ENCODE measurements around the gene CSPG5.
A peak's percentile ranks its signal among the peaks of the same experiment; 100 is the strongest.

Gene CSPG5, protein sequence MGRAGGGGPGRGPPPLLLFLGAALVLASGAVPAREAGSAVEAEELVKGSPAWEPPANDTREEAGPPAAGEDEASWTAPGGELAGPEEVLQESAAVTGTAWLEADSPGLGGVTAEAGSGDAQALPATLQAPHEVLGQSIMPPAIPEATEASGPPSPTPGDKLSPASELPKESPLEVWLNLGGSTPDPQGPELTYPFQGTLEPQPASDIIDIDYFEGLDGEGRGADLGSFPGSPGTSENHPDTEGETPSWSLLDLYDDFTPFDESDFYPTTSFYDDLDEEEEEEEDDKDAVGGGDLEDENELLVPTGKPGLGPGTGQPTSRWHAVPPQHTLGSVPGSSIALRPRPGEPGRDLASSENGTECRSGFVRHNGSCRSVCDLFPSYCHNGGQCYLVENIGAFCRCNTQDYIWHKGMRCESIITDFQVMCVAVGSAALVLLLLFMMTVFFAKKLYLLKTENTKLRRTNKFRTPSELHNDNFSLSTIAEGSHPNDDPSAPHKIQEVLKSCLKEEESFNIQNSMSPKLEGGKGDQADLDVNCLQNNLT

GRCh38 chr3:47578691-47579632, at the start of gene CSPG5:
Gene CSPG5 (minus strand): TSS chr3:47578865. CDS start chr3:47578693, 172 bp downstream.
- peak; percentile 59 for DNase-seq
- CTCF ChIA-PET: no interaction called here
- no peaks in the 10 kb centered on the region for H3K9me3 Mint-ChIP-seq
- H3K4me1 Mint-ChIP-seq: no peaks in the 10 kb centered on the region
- peak within 1 kb of the TSS; percentile 68 for H3K4me3 Mint-ChIP-seq
- H3K27ac Mint-ChIP-seq: no peak within 1 kb of the TSS
- no peaks in the 10 kb centered on the region for H3K36me3 Mint-ChIP-seq
- peaks cover 68% of the 10 kb centered on the region for H3K27me3 Mint-ChIP-seq

DNA sequence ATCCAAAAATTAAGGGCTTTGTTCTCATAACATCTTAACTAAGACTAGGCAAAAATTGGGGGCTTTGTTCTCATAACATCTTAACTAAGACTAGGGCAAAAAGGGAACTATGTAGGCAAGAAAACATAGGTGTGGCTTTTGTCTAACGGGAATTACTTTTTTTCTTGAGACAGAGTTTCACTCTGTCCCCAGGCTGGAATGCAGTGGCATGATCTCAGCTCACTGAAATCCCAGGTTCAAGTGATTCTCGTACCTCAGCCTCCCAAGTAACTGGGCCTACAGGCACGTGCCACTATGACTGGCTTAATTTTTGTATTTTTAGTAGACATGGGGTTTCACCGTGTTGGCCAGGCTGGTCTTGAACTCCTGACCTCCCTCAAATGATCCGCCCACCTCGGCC, 49.8 kb upstream of the CSPG5 start:
- DNase-seq: no peak
- CTCF ChIA-PET: no interaction called here
- no peaks in the 10 kb centered on the region for H3K27me3 Mint-ChIP-seq
- H3K9me3 Mint-ChIP-seq: no peaks in the 10 kb centered on the region
- H3K36me3 Mint-ChIP-seq: peaks cover 56% of the 10 kb centered on the region
- no peak overlapping the region for H3K27ac Mint-ChIP-seq
- H3K4me1 Mint-ChIP-seq: no peaks in the 10 kb centered on the region
- no peak overlapping the region for H3K4me3 Mint-ChIP-seq

- Mint-ChIP-seq H3K36me3 (peaks cover 45% of the 10 kb centered on the region), H3K4me3 (no peak overlapping the region), H3K27me3 (no peaks in the 10 kb centered on the region), H3K4me1 (peaks cover 9% of the 10 kb centered on the region), H3K27ac (peak overlapping the region; percentile 47), H3K9me3 (no peaks in the 10 kb centered on the region)
- DNase-seq: no peak
- CTCF ChIA-PET: no interaction called here
Measured at GRCh38 chr3:47622671-47623461, 44.2 kb upstream of the CSPG5 start.

GRCh38 chr3:47617086-47618010, 38.7 kb upstream of the CSPG5 start:
- CTCF ChIA-PET: interaction anchor here (0.7 kb wide), 1 partner anchor 442 kb away, joined by 3 read pairs; no protein-coding TSS in a partner anchor
- Mint-ChIP-seq H3K27me3 (no peaks in the 10 kb centered on the region), H3K9me3 (no peaks in the 10 kb centered on the region), H3K4me3 (no peak overlapping the region), H3K36me3 (peaks cover 38% of the 10 kb centered on the region), H3K27ac (peak overlapping the region; percentile 71), H3K4me1 (peaks cover 11% of the 10 kb centered on the region)
- DNase-seq: no peak

- Mint-ChIP-seq H3K4me1 (peaks cover 11% of the 10 kb centered on the region), H3K9me3 (no peaks in the 10 kb centered on the region), H3K4me3 (no peak overlapping the region), H3K36me3 (peaks cover 42% of the 10 kb centered on the region), H3K27ac (no peak overlapping the region), H3K27me3 (no peaks in the 10 kb centered on the region)
- CTCF ChIA-PET: interaction anchor here (1.3 kb wide), 1 partner anchor 93 kb away, joined by 3 read pairs; no protein-coding TSS in a partner anchor
- DNase-seq: no peak
Measured at GRCh38 chr3:47614788-47615187, 36.1 kb upstream of the CSPG5 start.

DNA sequence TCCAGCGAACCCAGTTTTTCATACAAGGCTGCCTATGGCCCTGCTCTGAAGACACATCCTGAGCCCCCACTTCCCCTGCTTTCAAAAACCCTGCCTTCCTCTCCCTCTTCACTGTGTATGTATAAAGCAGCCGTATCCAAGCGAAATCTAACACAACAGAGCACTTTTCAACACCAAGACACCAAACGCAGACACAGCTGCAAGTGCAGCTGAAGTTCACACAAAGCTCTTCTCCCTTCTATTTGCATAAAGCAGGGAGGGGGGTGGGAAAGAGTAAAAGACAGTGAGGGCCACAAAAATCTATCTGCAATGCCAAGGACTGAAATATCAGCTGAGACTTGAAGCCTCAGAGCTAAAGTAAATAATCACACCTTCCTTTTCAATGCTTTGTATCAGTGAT, 35.1 kb upstream of the CSPG5 start:
- Mint-ChIP-seq H3K4me3 (no peak overlapping the region), H3K27ac (no peak overlapping the region), H3K27me3 (no peaks in the 10 kb centered on the region), H3K36me3 (peaks cover 40% of the 10 kb centered on the region), H3K9me3 (no peaks in the 10 kb centered on the region), H3K4me1 (peaks cover 11% of the 10 kb centered on the region)
- no peak for DNase-seq
- CTCF ChIA-PET: no interaction called here

DNA sequence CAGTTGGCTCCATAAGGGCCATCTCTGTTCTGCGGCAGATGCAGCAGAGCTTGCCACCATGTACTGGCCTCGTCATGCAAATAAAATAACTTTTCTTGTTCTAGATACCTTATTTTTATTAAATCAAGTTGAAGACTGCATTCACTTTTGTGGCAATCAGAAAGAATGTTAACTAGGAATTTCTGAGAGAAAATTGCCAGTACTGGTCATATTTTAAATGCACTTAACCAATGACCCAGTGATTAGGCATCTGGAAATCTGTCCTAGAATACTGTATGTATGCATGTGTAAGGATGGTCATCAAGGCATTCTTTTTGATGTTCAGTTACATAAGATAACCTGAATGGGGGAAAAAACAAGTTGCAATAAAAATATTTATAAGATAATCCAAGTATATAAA, 34.2 kb upstream of the CSPG5 start:
- Mint-ChIP-seq H3K27ac (no peak overlapping the region), H3K9me3 (no peaks in the 10 kb centered on the region), H3K4me3 (no peak overlapping the region), H3K36me3 (peaks cover 43% of the 10 kb centered on the region), H3K27me3 (no peaks in the 10 kb centered on the region), H3K4me1 (peaks cover 5% of the 10 kb centered on the region)
- CTCF ChIA-PET: no interaction called here
- no peak for DNase-seq

GRCh38 chr3:47612178-47612577, 33.5 kb upstream of the CSPG5 start:
- H3K4me3 Mint-ChIP-seq: no peak overlapping the region
- CTCF ChIA-PET: no interaction called here
- H3K9me3 Mint-ChIP-seq: no peaks in the 10 kb centered on the region
- no peak overlapping the region for H3K27ac Mint-ChIP-seq
- DNase-seq: no peak
- no peaks in the 10 kb centered on the region for H3K27me3 Mint-ChIP-seq
- H3K36me3 Mint-ChIP-seq: peaks cover 41% of the 10 kb centered on the region
- H3K4me1 Mint-ChIP-seq: no peaks in the 10 kb centered on the region

GRCh38 chr3:47611576-47611975, 32.9 kb upstream of the CSPG5 start:
- Mint-ChIP-seq H3K36me3 (peaks cover 39% of the 10 kb centered on the region), H3K27ac (no peak overlapping the region)

DNA sequence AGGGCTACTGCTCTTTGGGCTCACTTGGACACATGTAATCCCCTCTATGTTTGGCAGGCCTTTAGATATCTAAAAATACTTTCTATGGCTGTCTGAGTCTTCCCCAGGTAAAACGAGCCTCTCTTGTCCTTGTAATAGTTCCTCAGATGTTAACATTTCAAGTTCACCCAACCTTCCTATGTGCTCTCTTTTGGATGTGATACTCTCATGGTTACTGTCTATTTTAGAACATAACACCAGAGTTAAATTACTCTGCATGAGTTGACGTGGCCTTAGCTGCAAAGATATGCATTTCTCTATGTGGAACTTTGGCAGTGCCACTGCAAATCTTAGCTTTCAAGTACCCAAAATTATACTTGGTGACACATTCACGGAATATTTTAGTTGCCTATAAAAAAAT, 31.9 kb upstream of the CSPG5 start:
- H3K4me1 Mint-ChIP-seq: no peaks in the 10 kb centered on the region
- H3K4me3 Mint-ChIP-seq: no peak overlapping the region
- no peak for DNase-seq
- peaks cover 40% of the 10 kb centered on the region for H3K36me3 Mint-ChIP-seq
- CTCF ChIA-PET: no interaction called here
- no peak overlapping the region for H3K27ac Mint-ChIP-seq
- no peaks in the 10 kb centered on the region for H3K9me3 Mint-ChIP-seq
- H3K27me3 Mint-ChIP-seq: no peaks in the 10 kb centered on the region

More at GRCh38 chr3:47611576-47611975, 32.9 kb upstream of the CSPG5 start:
- CTCF ChIA-PET: no interaction called here
- Mint-ChIP-seq H3K4me1 (no peaks in the 10 kb centered on the region), H3K9me3 (no peaks in the 10 kb centered on the region), H3K27me3 (no peaks in the 10 kb centered on the region), H3K4me3 (no peak overlapping the region)
- DNase-seq: no peak

DNA sequence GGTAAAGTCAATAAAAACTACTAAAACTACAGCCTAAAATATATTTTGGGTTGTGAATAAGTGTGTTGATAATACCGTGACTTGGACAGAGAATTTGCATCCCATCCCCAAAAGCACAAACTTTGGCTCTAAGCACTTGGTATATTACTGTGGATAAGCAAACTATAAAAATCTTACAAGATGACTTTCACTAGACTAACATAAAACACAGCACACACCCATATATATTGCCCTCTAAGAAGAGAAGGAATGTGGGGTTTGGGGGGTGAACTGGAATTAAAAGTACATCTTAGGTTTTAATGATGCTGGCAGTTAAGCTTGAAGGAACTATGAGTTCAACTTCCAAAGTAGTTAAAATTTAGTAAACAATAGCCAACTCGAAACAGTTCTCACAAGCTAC, 28.7 kb upstream of the CSPG5 start:
- H3K9me3 Mint-ChIP-seq: no peaks in the 10 kb centered on the region
- H3K4me1 Mint-ChIP-seq: no peaks in the 10 kb centered on the region
- CTCF ChIA-PET: no interaction called here
- H3K4me3 Mint-ChIP-seq: no peak overlapping the region
- DNase-seq: no peak
- H3K27ac Mint-ChIP-seq: no peak overlapping the region
- peaks cover 46% of the 10 kb centered on the region for H3K36me3 Mint-ChIP-seq
- no peaks in the 10 kb centered on the region for H3K27me3 Mint-ChIP-seq

DNA sequence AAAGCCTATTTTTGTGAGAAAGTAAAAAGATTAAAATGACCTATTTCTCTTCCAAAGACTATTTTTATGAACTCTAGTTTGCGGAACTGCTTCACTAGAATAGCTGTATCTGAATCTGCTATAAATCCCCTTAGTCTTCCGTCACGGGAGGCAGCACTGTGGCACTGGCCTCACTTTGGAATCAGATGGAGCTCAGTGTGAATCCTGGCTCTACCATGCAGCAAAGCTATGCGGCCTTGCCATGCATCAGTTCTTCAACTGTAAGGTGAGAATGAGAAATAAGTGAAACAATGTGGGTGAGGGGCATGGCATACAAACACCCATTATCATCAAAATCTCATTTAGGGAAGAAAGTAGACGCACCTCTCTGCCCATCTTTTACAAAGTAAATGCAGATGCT, 27.5 kb upstream of the CSPG5 start:
- CTCF ChIA-PET: no interaction called here
- Mint-ChIP-seq H3K27me3 (no peaks in the 10 kb centered on the region), H3K4me1 (no peaks in the 10 kb centered on the region), H3K27ac (no peak overlapping the region), H3K36me3 (peaks cover 39% of the 10 kb centered on the region), H3K9me3 (no peaks in the 10 kb centered on the region), H3K4me3 (no peak overlapping the region)
- DNase-seq: no peak

DNA sequence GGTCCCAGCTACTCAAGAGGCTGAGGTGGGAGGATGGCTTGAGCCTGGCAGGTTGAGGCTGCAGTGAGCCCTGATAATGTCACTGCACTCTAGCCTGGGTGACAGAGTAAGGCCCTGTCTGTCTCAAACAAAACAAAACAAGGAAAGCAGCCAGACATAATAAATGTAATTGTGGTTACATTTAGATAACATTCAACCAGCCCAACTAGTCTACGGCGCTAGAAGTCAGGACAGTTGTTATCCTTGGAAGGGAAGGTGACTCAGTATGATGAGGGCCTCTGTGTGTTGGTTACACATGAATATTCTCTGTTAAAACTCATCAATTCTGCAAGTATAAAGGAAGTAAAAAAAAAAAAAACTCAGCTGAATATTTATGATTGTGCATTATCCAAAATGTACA, 27.0 kb upstream of the CSPG5 start:
- CTCF ChIA-PET: no interaction called here
- H3K4me3 Mint-ChIP-seq: no peak overlapping the region
- H3K27ac Mint-ChIP-seq: no peak overlapping the region
- peaks cover 41% of the 10 kb centered on the region for H3K36me3 Mint-ChIP-seq
- no peaks in the 10 kb centered on the region for H3K4me1 Mint-ChIP-seq
- no peaks in the 10 kb centered on the region for H3K9me3 Mint-ChIP-seq
- H3K27me3 Mint-ChIP-seq: no peaks in the 10 kb centered on the region
- DNase-seq: no peak
